HepG2 (cell line): ENCODE measurements around the gene SQOR. TPM values are rescaled to one million over a fixed set of nuclear protein-coding genes. Genes with fewer than 3 reads are reported as not detected.
A peak's percentile ranks its signal among the peaks of the same experiment; 100 is the strongest.

Experiments used
- AGO1 ChIP-seq: fragments of 200-400 bp; formaldehyde crosslinking; IDR thresholded peaks from 2 replicates; pipeline ENCODE4 v1.6.1; 2017; ENCODE audit warnings: mild to moderate bottlenecking, low read depth, low read length, moderate library complexity; ENCODE audit not compliant: poor library complexity, severe bottlenecking
- BHLHE40 ChIP-seq: IDR thresholded peaks from 2 replicates; pipeline ENCODE4 v1.6.1; 2011; ENCODE audit warnings: low read length, improper control_type of control experiment
- CC2D1A ChIP-seq: sonication (generic); formaldehyde crosslinking; IDR thresholded peaks from 2 replicates; pipeline ENCODE4 v1.8.1; 2023; ENCODE audit warnings: mild to moderate bottlenecking, missing genetic modification reagents
- GATAD2A ChIP-seq: IDR thresholded peaks from 2 replicates; pipeline ENCODE4 v1.6.1; 2016
- GLI4 ChIP-seq: sonication (generic); formaldehyde crosslinking; IDR thresholded peaks from 2 replicates; pipeline ENCODE4 v1.5.1; 2020; ENCODE audit warnings: missing genetic modification reagents, mild to moderate bottlenecking, moderate library complexity, borderline replicate concordance
- HBP1 ChIP-seq: IDR thresholded peaks from 2 replicates; pipeline ENCODE4 v1.6.1; 2016; ENCODE audit warnings: low read depth, control low read depth
- HOXA5 ChIP-seq: sonication (generic); formaldehyde crosslinking; IDR thresholded peaks from 2 replicates; pipeline ENCODE4 v1.4.0; 2020; ENCODE audit warnings: missing genetic modification reagents
- JDP2 ChIP-seq: sonication (generic); formaldehyde crosslinking; IDR thresholded peaks from 2 replicates; pipeline ENCODE4 v1.8.1; 2022; ENCODE audit warnings: missing genetic modification reagents, borderline replicate concordance
- KDM5B ChIP-seq: sonication (generic); formaldehyde crosslinking; IDR thresholded peaks from 2 replicates; pipeline ENCODE4 v1.4.0; 2020; ENCODE audit warnings: missing genetic modification reagents, mild to moderate bottlenecking, borderline replicate concordance
- MEIS1 ChIP-seq: sonication (generic); formaldehyde crosslinking; IDR thresholded peaks from 2 replicates; pipeline ENCODE4 v1.9.0; 2021; ENCODE audit warnings: mild to moderate bottlenecking, missing genetic modification reagents, moderate library complexity, borderline replicate concordance
- NFATC3 ChIP-seq: sonication (generic); formaldehyde crosslinking; IDR thresholded peaks from 2 replicates; pipeline ENCODE4 v1.5.1; 2020; ENCODE audit warnings: mild to moderate bottlenecking, missing genetic modification reagents
- PAX8 ChIP-seq: sonication (generic); formaldehyde crosslinking; IDR thresholded peaks from 2 replicates; pipeline ENCODE4 v1.8.0; 2022; ENCODE audit warnings: mild to moderate bottlenecking, missing genetic modification reagents, borderline replicate concordance
- PHB2 ChIP-seq: fragments of 450-650 bp; IDR thresholded peaks from 2 replicates; pipeline ENCODE4 v1.6.1; 2018; ENCODE audit not compliant: partially characterized antibody
- PTBP1 ChIP-seq: fragments of 200-400 bp; formaldehyde crosslinking; IDR thresholded peaks from 2 replicates; pipeline ENCODE4 v1.6.1; 2018; ENCODE audit warnings: low read length, low read depth; ENCODE audit not compliant: poor library complexity, severe bottlenecking
- SRSF9 ChIP-seq: fragments of 200-400 bp; formaldehyde crosslinking; IDR thresholded peaks from 2 replicates; pipeline ENCODE4 v1.6.1; 2018; ENCODE audit warnings: borderline replicate concordance, mild to moderate bottlenecking, low read depth, low read length; ENCODE audit not compliant: insufficient read depth, poor library complexity, severe bottlenecking
- ZMYM4 ChIP-seq: sonication (generic); formaldehyde crosslinking; IDR thresholded peaks from 2 replicates; pipeline ENCODE4 v1.8.1; 2023; ENCODE audit warnings: mild to moderate bottlenecking, missing genetic modification reagents
- ZNF205 ChIP-seq: IDR thresholded peaks from 2 replicates; pipeline ENCODE4 v1.6.1; 2018; ENCODE audit warnings: missing biosample characterization, missing genetic modification reagents
- ZNF225 ChIP-seq: sonication (generic); formaldehyde crosslinking; IDR thresholded peaks from 2 replicates; pipeline ENCODE4 v1.4.0; 2020; ENCODE audit warnings: mild to moderate bottlenecking, missing genetic modification reagents
- ZNF572 ChIP-seq: sonication (generic); formaldehyde crosslinking; IDR thresholded peaks from 2 replicates; pipeline ENCODE4 v1.5.1; 2020; ENCODE audit warnings: mild to moderate bottlenecking, missing genetic modification reagents
- ZNF652 ChIP-seq: IDR thresholded peaks from 2 replicates; pipeline ENCODE4 v1.6.1; 2016; ENCODE audit warnings: low read depth, borderline replicate concordance
- ZNF660 ChIP-seq: sonication (generic); formaldehyde crosslinking; IDR thresholded peaks from 2 replicates; pipeline ENCODE4 v1.5.1; 2020; ENCODE audit warnings: mild to moderate bottlenecking, low read depth, missing genetic modification reagents, borderline replicate concordance
- ZNF740 ChIP-seq: sonication (generic); formaldehyde crosslinking; IDR thresholded peaks from 2 replicates; pipeline ENCODE4 v1.4.0; 2020; ENCODE audit warnings: missing genetic modification reagents
- ZNF766 ChIP-seq: sonication (generic); formaldehyde crosslinking; IDR thresholded peaks from 2 replicates; pipeline ENCODE4 v1.5.0; 2020; ENCODE audit warnings: missing genetic modification reagents, borderline replicate concordance
- ZNF777 ChIP-seq: sonication (generic); formaldehyde crosslinking; IDR thresholded peaks from 2 replicates; pipeline ENCODE4 v1.4.0; 2020; ENCODE audit warnings: missing genetic modification reagents
- ZSCAN25 ChIP-seq: sonication (generic); formaldehyde crosslinking; IDR thresholded peaks from 2 replicates; pipeline ENCODE4 v1.8.0; 2022; ENCODE audit warnings: mild to moderate bottlenecking, missing genetic modification reagents
- polyA plus RNA-seq, 8 experiments: library from polyadenylated mRNA; depleted of rRNA in 3 of 8; stranded (reverse) in 7 of 8; unstranded in 1 of 8; fragments of >200 nt; fragmentation: Illumina TruSeq in 4 of 8; extraction: Trizol in 4 of 8; gene quantifications; 2 replicates each; pipeline versions ENCODE4 v1.2.1 to v1.2.3, GENCODE V29; 2011 to 2016; ENCODE audit warnings: low read depth in 4 of 8, missing spikeins in 1 of 8, mixed read lengths in 1 of 8; ENCODE audit not compliant: insufficient read depth in 1 of 8
- total RNA-seq, 5 experiments: library from RNA; depleted of rRNA; stranded (reverse); fragments of >200 nt; fragmentation: Illumina TruSeq; extraction: Trizol; gene quantifications; 2 replicates each; pipeline ENCODE4 v1.2.3, GENCODE V29; 2016; ENCODE audit warnings: low read depth in 1 of 5
- TF ChIP-seq, protein P1 (sequence below): IDR thresholded peaks from 2 replicates; pipeline ENCODE4 v1.6.1; 2016; ENCODE audit warnings: low read depth
- TF ChIP-seq, protein P2 (sequence below): sonication (generic); formaldehyde crosslinking; IDR thresholded peaks from 2 replicates; pipeline ENCODE4 v1.4.0; 2020; ENCODE audit warnings: missing genetic modification reagents, borderline replicate concordance

Gene SQOR
- total and polyA plus RNA-seq, 2 of the 13 experiments (the other 11 are each of a cell fraction or from before 2014, with no cell fraction given): 19.3 to 19.4 TPM

DNA sequence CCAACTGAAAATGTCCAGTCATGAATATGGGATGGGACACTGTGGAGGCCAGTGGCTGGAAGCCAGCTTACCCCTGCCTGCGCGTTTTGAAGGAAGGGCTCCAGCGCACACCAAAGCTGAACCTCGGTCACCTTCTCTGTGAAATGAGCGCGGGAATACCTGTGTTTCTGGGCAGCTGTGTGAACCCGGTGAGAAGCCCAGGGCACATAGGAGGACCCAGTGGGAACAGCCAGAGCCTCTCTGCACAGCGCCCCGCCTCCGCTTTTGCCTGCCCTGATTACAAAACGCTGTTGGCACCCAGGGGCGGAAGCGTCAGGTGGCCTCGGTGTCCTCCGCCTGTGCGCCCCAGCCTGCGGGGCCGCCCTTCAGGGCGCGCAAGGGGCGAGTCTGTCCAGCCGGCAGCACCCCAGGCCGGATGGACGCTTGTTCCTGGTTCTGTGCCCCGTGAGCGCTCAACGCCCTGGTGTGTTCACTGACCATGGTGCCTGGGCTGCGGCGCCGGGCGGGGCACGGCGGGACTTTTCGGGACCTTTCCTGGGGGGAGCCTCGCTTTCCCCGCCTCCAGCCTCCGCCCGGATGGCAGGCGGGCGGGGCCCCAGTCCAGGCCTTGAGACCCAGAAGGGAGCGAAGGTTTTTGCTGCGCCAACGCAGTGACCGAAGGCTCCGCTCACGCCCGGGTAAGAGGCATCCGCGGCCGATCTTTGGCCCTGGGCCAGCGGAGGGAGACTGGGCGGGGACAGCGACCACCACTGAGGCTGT is at the start of gene SQOR (continued):
- peak; percentile 41; the same call in 1 of the 2 replicates for TF ChIP-seq HBP1 (CRISPR knock-in tag)
- no peak for TF ChIP-seq ZNF766
- no peak for TF ChIP-seq ZNF740 (CRISPR knock-in tag)
- TF ChIP-seq GATAD2A (CRISPR knock-in tag): peak; percentile 77
- no peak for TF ChIP-seq PAX8 (CRISPR knock-in tag)
- no peak for TF ChIP-seq ZNF652 (CRISPR knock-in tag)
- TF ChIP-seq SRSF9: no peak
- TF ChIP-seq ZNF572 (CRISPR knock-in tag): no peak
- TF ChIP-seq, protein P1, sequence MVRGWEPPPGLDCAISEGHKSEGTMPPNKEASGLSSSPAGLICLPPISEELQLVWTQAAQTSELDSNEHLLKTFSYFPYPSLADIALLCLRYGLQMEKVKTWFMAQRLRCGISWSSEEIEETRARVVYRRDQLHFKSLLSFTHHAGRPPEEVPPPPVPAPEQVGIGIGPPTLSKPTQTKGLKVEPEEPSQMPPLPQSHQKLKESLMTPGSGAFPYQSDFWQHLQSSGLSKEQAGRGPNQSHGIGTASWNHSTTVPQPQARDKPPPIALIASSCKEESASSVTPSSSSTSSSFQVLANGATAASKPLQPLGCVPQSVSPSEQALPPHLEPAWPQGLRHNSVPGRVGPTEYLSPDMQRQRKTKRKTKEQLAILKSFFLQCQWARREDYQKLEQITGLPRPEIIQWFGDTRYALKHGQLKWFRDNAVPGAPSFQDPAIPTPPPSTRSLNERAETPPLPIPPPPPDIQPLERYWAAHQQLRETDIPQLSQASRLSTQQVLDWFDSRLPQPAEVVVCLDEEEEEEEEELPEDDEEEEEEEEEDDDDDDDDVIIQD (CRISPR knock-in tag): no peak; the same call in 1 of the 2 replicates
- TF ChIP-seq CC2D1A (CRISPR knock-in tag): no peak
- TF ChIP-seq ZNF777 (CRISPR knock-in tag): no peak
- peak; percentile 63; the same call in 1 of the 2 replicates for TF ChIP-seq ZMYM4
- TF ChIP-seq PTBP1: no peak
- TF ChIP-seq AGO1: no peak
- 0 out of 2 replicates have a peak, but pooled peaks have one; percentile 46 for TF ChIP-seq ZSCAN25
- TF ChIP-seq KDM5B (CRISPR knock-in tag): peak; percentile 78; the same call in 1 of the 2 replicates
- TF ChIP-seq HOXA5 (CRISPR knock-in tag): no peak
- no peak for TF ChIP-seq NFATC3 (CRISPR knock-in tag)
- no peak for TF ChIP-seq MEIS1 (CRISPR knock-in tag)
- no peak for TF ChIP-seq ZNF660 (CRISPR knock-in tag)
- no peak for TF ChIP-seq ZNF225
- TF ChIP-seq PHB2: no peak
- TF ChIP-seq, protein P2, sequence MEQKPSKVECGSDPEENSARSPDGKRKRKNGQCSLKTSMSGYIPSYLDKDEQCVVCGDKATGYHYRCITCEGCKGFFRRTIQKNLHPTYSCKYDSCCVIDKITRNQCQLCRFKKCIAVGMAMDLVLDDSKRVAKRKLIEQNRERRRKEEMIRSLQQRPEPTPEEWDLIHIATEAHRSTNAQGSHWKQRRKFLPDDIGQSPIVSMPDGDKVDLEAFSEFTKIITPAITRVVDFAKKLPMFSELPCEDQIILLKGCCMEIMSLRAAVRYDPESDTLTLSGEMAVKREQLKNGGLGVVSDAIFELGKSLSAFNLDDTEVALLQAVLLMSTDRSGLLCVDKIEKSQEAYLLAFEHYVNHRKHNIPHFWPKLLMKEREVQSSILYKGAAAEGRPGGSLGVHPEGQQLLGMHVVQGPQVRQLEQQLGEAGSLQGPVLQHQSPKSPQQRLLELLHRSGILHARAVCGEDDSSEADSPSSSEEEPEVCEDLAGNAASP (CRISPR knock-in tag): no peak; the same call in 1 of the 2 replicates
- no peak; the same call in 1 of the 2 replicates for TF ChIP-seq JDP2 (CRISPR knock-in tag)
- TF ChIP-seq ZNF205 (CRISPR knock-in tag): peak; percentile 67; the same call in 1 of the 2 replicates
- no peak for TF ChIP-seq BHLHE40
- TF ChIP-seq GLI4 (CRISPR knock-in tag): peak; percentile 82; the same call in 1 of the 2 replicates
